SJSA1 (cell line): Measurements from ENCODE around the gene CXorf51A. TPM values are rescaled to one million over a fixed set of nuclear protein-coding genes. Genes with fewer than 3 reads are reported as not detected.
"Not testable (repeated sequence)": the region's sequence is repeated elsewhere in the genome, so short reads cannot be mapped to it uniquely, and the experiment has no call there.

Source experiments
- DNase-seq, 2 experiments: peaks; one replicate each; pipeline ENCODE4 v3.0.0-alpha.2; 2015 to 2020; ENCODE audit warnings: low spot score in 2 of 2, low read depth in 1 of 2
- H3K27ac ChIP-seq: fragments of 250-450 bp; sonication (Bioruptor Pico); 2 replicates; pipeline ENCODE4 v1.5.1; 2020; ENCODE audit warnings: mild to moderate bottlenecking, moderate library complexity
- H3K27me3 ChIP-seq: fragments of 250-450 bp; sonication (Bioruptor Pico); replicated peaks from 2 replicates; pipeline ENCODE4 v1.5.1; 2020; ENCODE audit warnings: mild to moderate bottlenecking, moderate library complexity
- H3K36me3 ChIP-seq: fragments of 250-450 bp; sonication (Bioruptor Pico); 2 replicates; pipeline ENCODE4 v1.5.1; 2020; ENCODE audit warnings: mild to moderate bottlenecking
- H3K4me1 ChIP-seq: fragments of 250-450 bp; sonication (Bioruptor Pico); replicated peaks from 2 replicates; pipeline ENCODE4 v1.6.1; 2021; ENCODE audit warnings: mild to moderate bottlenecking
- H3K4me3 ChIP-seq: fragments of 250-450 bp; sonication (Bioruptor Pico); 2 replicates; pipeline ENCODE4 v1.5.1; 2020; ENCODE audit warnings: mild to moderate bottlenecking
- H3K9me3 ChIP-seq: fragments of 250-450 bp; sonication (Bioruptor Pico); replicated peaks from 2 replicates; pipeline ENCODE4 v1.5.1; 2020; ENCODE audit warnings: mild to moderate bottlenecking
- total RNA-seq: library from RNA; depleted of rRNA; stranded (reverse); fragments of >200 nt; shearing (Covaris generic); gene quantifications from 2 replicates; pipeline ENCODE4 v1.2.3, GENCODE V29; 2014; rRNA removed

CXorf51A gene
- not detected in 2 replicates for total RNA-seq

GRCh38 chrX:146814644-146815043, at the start of gene CXorf51A:
CXorf51A (minus strand) TSS chrX:146814744; CDS start chrX:146814723, 21 bp downstream.
- not testable (repeated sequence) for H3K36me3 ChIP-seq, H3K9me3 ChIP-seq, H3K27ac ChIP-seq, H3K4me1 ChIP-seq, H3K4me3 ChIP-seq, H3K27me3 ChIP-seq, DNase-seq

- Histone ChIP-seq H3K9me3 (no peaks in the 10 kb centered on the region), H3K27me3 (no peaks in the 10 kb centered on the region)
These were observed 49.0 kb upstream of the CXorf51A start for GRCh38 chrX:146863566-146863965.

GRCh38 chrX:146854281-146854680, 39.7 kb upstream of the CXorf51A start:
- H3K4me1 ChIP-seq, result no peaks in the 10 kb centered on the region
- no peak for DNase-seq
- no peaks in the 10 kb centered on the region for H3K27me3 ChIP-seq
- no peaks in the 10 kb centered on the region for H3K36me3 ChIP-seq
- no peak overlapping the region for H3K27ac ChIP-seq
- no peak overlapping the region for H3K4me3 ChIP-seq
- no peaks in the 10 kb centered on the region for H3K9me3 ChIP-seq

More at GRCh38 chrX:146863566-146863965, 49.0 kb upstream of the CXorf51A start:
- no peaks in the 10 kb centered on the region for H3K4me1 ChIP-seq
- H3K36me3 ChIP-seq, result no peaks in the 10 kb centered on the region
- DNase-seq, result no peak
- no peak overlapping the region for H3K27ac ChIP-seq
- H3K4me3 ChIP-seq, result no peak overlapping the region

- no peak for DNase-seq
- H3K9me3 ChIP-seq, result no peaks in the 10 kb centered on the region
- no peaks in the 10 kb centered on the region for H3K36me3 ChIP-seq
- H3K4me3 ChIP-seq, result no peak overlapping the region
- H3K27ac ChIP-seq, result no peak overlapping the region
- H3K27me3 ChIP-seq, result no peaks in the 10 kb centered on the region
- H3K4me1 ChIP-seq, result no peaks in the 10 kb centered on the region
These were observed 17.4 kb upstream of the CXorf51A start for GRCh38 chrX:146831994-146832393.

- not testable (repeated sequence) for H3K27ac ChIP-seq, H3K36me3 ChIP-seq
These were observed 5.1 kb downstream of the CXorf51A start, which contains the start of gene CXorf51B for GRCh38 chrX:146809471-146809870. CXorf51B (plus strand) TSS chrX:146809771; CDS start chrX:146809792, 21 bp downstream.

More at GRCh38 chrX:146809471-146809870, 5.1 kb downstream of the CXorf51A start, which contains the start of gene CXorf51B:
- DNase-seq, H3K27me3 ChIP-seq, H3K9me3 ChIP-seq, H3K4me1 ChIP-seq, H3K4me3 ChIP-seq: not testable (repeated sequence)

Other genes with a start within 250 kb of the CXorf51A start
- not detected in 2 replicates for gene CXorf51B, start 5.0 kb downstream of the CXorf51A start, total RNA-seq